Osteoblast (primary cell): Measurements from ENCODE around the gene SLC24A3. TPM values are rescaled to one million over a fixed set of nuclear protein-coding genes. Genes with fewer than 3 reads are reported as not detected.

Experiments used
- DNase-seq: peaks from one replicate; pipeline ENCODE4 v3.0.0; 2011; ENCODE audit warnings: low spot score, mixed read lengths; ENCODE audit not compliant: insufficient read length; ENCODE audit errors: missing footprints
- H2AFZ ChIP-seq: 2 replicates; pipeline ENCODE4 v1.6.0; 2011; ENCODE audit warnings: mild to moderate bottlenecking, low read length
- H3K27ac ChIP-seq: 2 replicates; pipeline ENCODE4 v1.5.1; 2011; ENCODE audit warnings: mild to moderate bottlenecking, low read depth, low read length, moderate library complexity
- H3K27me3 ChIP-seq: 2 replicates; pipeline ENCODE4 v1.6.0; 2012; ENCODE audit warnings: mild to moderate bottlenecking, control low read depth, inconsistent platforms, low read length, moderate library complexity; ENCODE audit not compliant: insufficient read depth
- H3K36me3 ChIP-seq: 2 replicates; pipeline ENCODE4 v1.5.1; 2011; ENCODE audit warnings: mild to moderate bottlenecking, low read length, control low read depth, moderate library complexity; ENCODE audit not compliant: insufficient read depth
- H3K4me1 ChIP-seq: 2 replicates; pipeline ENCODE4 v1.5.1; 2011; ENCODE audit warnings: mild to moderate bottlenecking, low read length, control low read depth, moderate library complexity; ENCODE audit not compliant: insufficient read depth
- H3K4me2 ChIP-seq: 2 replicates; pipeline ENCODE4 v1.6.0; 2011; ENCODE audit warnings: mild to moderate bottlenecking, low read length; ENCODE audit not compliant: insufficient read depth
- H3K4me3 ChIP-seq: fragments of 200-600 bp; sonication (generic); 3 replicates; pipeline ENCODE4 v1.5.1; 2012; ENCODE audit warnings: mild to moderate bottlenecking, low read length, inconsistent platforms; ENCODE audit not compliant: insufficient read depth
- H3K79me2 ChIP-seq: 2 replicates; pipeline ENCODE4 v1.6.0; 2012; ENCODE audit warnings: mild to moderate bottlenecking, low read length, control low read depth, inconsistent platforms; ENCODE audit not compliant: insufficient read depth
- H3K9me3 ChIP-seq: 2 replicates; pipeline ENCODE4 v1.5.1; 2011; ENCODE audit warnings: low read depth, low read length, control low read depth
- H4K20me1 ChIP-seq: 2 replicates; pipeline ENCODE4 v1.6.0; 2012; ENCODE audit warnings: mild to moderate bottlenecking, low read length, control low read depth; ENCODE audit not compliant: insufficient read depth
- CTCF ChIP-seq: IDR thresholded peaks from 2 replicates; pipeline ENCODE4 v1.5.1; 2011; ENCODE audit warnings: mild to moderate bottlenecking, low read depth, low read length, moderate library complexity; ENCODE audit errors: extremely low read depth
- total RNA-seq: library from RNA; depleted of rRNA; stranded (reverse); fragments of >200 nt; gene quantifications from 2 replicates; pipeline ENCODE4 v1.2.3, GENCODE V29; 2012

SLC24A3 gene
- total RNA-seq, 1 donor = 1.1 TPM

- Histone ChIP-seq H3K79me2 (no peaks in the 10 kb centered on the region), H3K9me3 (no peaks in the 10 kb centered on the region), H4K20me1 (no peaks in the 10 kb centered on the region), H3K27ac (no peak overlapping the region), H2AFZ (no peak overlapping the region), H3K4me3 (no peak overlapping the region), H3K27me3 (no peaks in the 10 kb centered on the region), H3K4me2 (no peak overlapping the region), H3K4me1 (no peaks in the 10 kb centered on the region), H3K36me3 (no peaks in the 10 kb centered on the region)
- no peak for DNase-seq
- no peak for TF ChIP-seq CTCF
Measured at GRCh38 chr20:19378058-19378457, 165.6 kb downstream of the SLC24A3 start.

GRCh38 chr20:19380211-19380610, 167.8 kb downstream of the SLC24A3 start:
- H4K20me1 ChIP-seq = no peaks in the 10 kb centered on the region
- H3K4me2 ChIP-seq = no peak overlapping the region
- DNase-seq = no peak
- no peak for TF ChIP-seq CTCF
- H3K36me3 ChIP-seq = no peaks in the 10 kb centered on the region
- no peak overlapping the region for H2AFZ ChIP-seq
- H3K4me1 ChIP-seq = no peaks in the 10 kb centered on the region
- H3K9me3 ChIP-seq = no peaks in the 10 kb centered on the region
- no peaks in the 10 kb centered on the region for H3K79me2 ChIP-seq
- H3K27ac ChIP-seq = no peak overlapping the region
- no peaks in the 10 kb centered on the region for H3K27me3 ChIP-seq
- H3K4me3 ChIP-seq = no peak overlapping the region

- no peaks in the 10 kb centered on the region for H3K27me3 ChIP-seq
- no peak for TF ChIP-seq CTCF
- H3K27ac ChIP-seq = no peak overlapping the region
- H3K36me3 ChIP-seq = no peaks in the 10 kb centered on the region
- H3K4me2 ChIP-seq = no peak overlapping the region
- H2AFZ ChIP-seq = no peak overlapping the region
- DNase-seq = no peak
- H3K79me2 ChIP-seq = no peaks in the 10 kb centered on the region
- no peaks in the 10 kb centered on the region for H3K4me1 ChIP-seq
- H3K9me3 ChIP-seq = no peaks in the 10 kb centered on the region
- H3K4me3 ChIP-seq = no peak overlapping the region
- no peaks in the 10 kb centered on the region for H4K20me1 ChIP-seq
Measured at GRCh38 chr20:19381947-19382346, 169.5 kb downstream of the SLC24A3 start.

- H3K4me2 ChIP-seq = no peak overlapping the region
Measured at GRCh38 chr20:19382386-19383340, 170.2 kb downstream of the SLC24A3 start.

More at GRCh38 chr20:19382386-19383340, 170.2 kb downstream of the SLC24A3 start:
- Histone ChIP-seq H3K4me3 (no peak overlapping the region), H3K27me3 (no peaks in the 10 kb centered on the region), H3K27ac (no peak overlapping the region), H3K4me1 (no peaks in the 10 kb centered on the region), H3K36me3 (no peaks in the 10 kb centered on the region), H3K79me2 (no peaks in the 10 kb centered on the region), H3K9me3 (no peaks in the 10 kb centered on the region), H2AFZ (no peak overlapping the region), H4K20me1 (no peaks in the 10 kb centered on the region)
- no peak for DNase-seq
- TF ChIP-seq CTCF = no peak
